SK-N-SH (cell line): Measurements from ENCODE around the gene MUC16. TPM values are rescaled to one million over a fixed set of nuclear protein-coding genes. Genes with fewer than 3 reads are reported as not detected.

Source experiments
- CTCF ChIA-PET: fragments of 300-600, 350-600 bp; formaldehyde crosslinking; extraction: SDS; loops from one replicate; lab custom pipeline; 2021; lab: Yijun Ruan, JAX
- POLR2A ChIA-PET: fragments of 350-600 bp; sonication (Branson Sonifier 250); formaldehyde crosslinking; extraction: SDS; loops from one replicate; lab custom pipeline; 2020; ENCODE audit warnings: antibody characterized with exemption, inconsistent platforms; lab: Yijun Ruan, JAX
- DNase-seq: peaks from one replicate; pipeline ENCODE4 v3.0.0; 2012
- H2AFZ ChIP-seq: fragments of 200-600 bp; sonication (generic); 2 replicates; pipeline ENCODE4 v1.8.1; 2016; ENCODE audit warnings: antibody characterized with exemption, mild to moderate bottlenecking, low read depth
- H3F3A ChIP-seq: fragments of 200-600 bp; sonication (generic); replicated peaks from 2 replicates; pipeline ENCODE3; 2016; ENCODE audit warnings: antibody characterized with exemption, mild to moderate bottlenecking; ENCODE audit not compliant: insufficient read depth
- H3K27ac ChIP-seq, 2 experiments: fragments of 200-500 bp in 1 of 2; fragments of 200-600 bp in 1 of 2; sonication (Bioruptor generic) in 1 of 2; sonication (generic), shearing (Covaris generic) in 1 of 2; 2 replicates each; pipeline versions ENCODE4 v1.5.1 to v1.6.1; 2014 to 2016; ENCODE audit warnings: low read depth in 2 of 2, inconsistent platforms in 1 of 2, low read length in 1 of 2, mild to moderate bottlenecking in 1 of 2, mixed read lengths in 1 of 2
- H3K27me3 ChIP-seq: fragments of 200-600 bp; sonication (generic), shearing (Covaris generic); 2 replicates; pipeline ENCODE4 v1.6.1; 2016; ENCODE audit warnings: mixed run types; ENCODE audit not compliant: insufficient read depth
- H3K36me3 ChIP-seq, 2 experiments: fragments of 200-500 bp in 1 of 2; fragments of 200-600 bp in 1 of 2; sonication (Bioruptor generic) in 1 of 2; sonication (generic) in 1 of 2; replicated peaks in 1 of 2; 2 replicates each; pipeline versions ENCODE3 to v1.5.1; 2014 to 2016; ENCODE audit warnings: low read length in 1 of 2, mild to moderate bottlenecking in 1 of 2; ENCODE audit not compliant: insufficient read depth in 2 of 2, control insufficient read depth in 1 of 2
- H3K4me1 ChIP-seq, 2 experiments: fragments of 200-500 bp in 1 of 2; fragments of 200-600 bp in 1 of 2; sonication (Bioruptor generic) in 1 of 2; sonication (generic), shearing (Covaris generic) in 1 of 2; 2 replicates each; pipeline versions ENCODE4 v1.5.1 to v1.6.1; 2014 to 2016; ENCODE audit warnings: low read depth in 1 of 2, low read length in 1 of 2, mixed run types in 1 of 2; ENCODE audit not compliant: insufficient read depth in 2 of 2, control insufficient read depth in 1 of 2
- H3K4me2 ChIP-seq: fragments of 200-600 bp; sonication (generic), shearing (Covaris generic); 2 replicates; pipeline ENCODE4 v1.6.1; 2017; ENCODE audit warnings: mixed run types
- H3K4me3 ChIP-seq, 2 experiments: fragments of 200-500 bp in 1 of 2; fragments of 200-600 bp in 1 of 2; sonication (Bioruptor generic) in 1 of 2; sonication (generic), shearing (Covaris generic) in 1 of 2; 2 replicates each; pipeline versions ENCODE4 v1.5.1 to v1.8.1; 2014 to 2016; ENCODE audit warnings: low read depth in 2 of 2, inconsistent platforms in 1 of 2, low read length in 1 of 2, mild to moderate bottlenecking in 1 of 2, mixed read lengths in 1 of 2, moderate library complexity in 1 of 2
- H3K79me2 ChIP-seq: fragments of 200-600 bp; sonication (generic); 2 replicates; pipeline ENCODE4 v1.8.1; 2017; ENCODE audit warnings: mild to moderate bottlenecking; ENCODE audit not compliant: insufficient read depth
- H3K9ac ChIP-seq: fragments of 200-600 bp; sonication (generic); 2 replicates; pipeline ENCODE4 v1.6.1; 2017; ENCODE audit warnings: mixed run types
- H3K9me2 ChIP-seq: fragments of 200-600 bp; sonication (generic); 2 replicates; pipeline ENCODE4 v1.6.1; 2017; ENCODE audit warnings: mixed run types
- H3K9me3 ChIP-seq: fragments of 200-600 bp; sonication (generic); 2 replicates; pipeline ENCODE4 v1.6.1; 2017; ENCODE audit warnings: mixed run types, mild to moderate bottlenecking, moderate library complexity
- H4K20me1 ChIP-seq: fragments of 200-600 bp; sonication (generic); 2 replicates; pipeline ENCODE4 v1.6.1; 2017; ENCODE audit warnings: mild to moderate bottlenecking, mixed run types; ENCODE audit not compliant: insufficient read depth
- GABPA ChIP-seq: IDR thresholded peaks from 2 replicates; pipeline ENCODE4 v1.4.0; 2012; ENCODE audit warnings: low read depth, mild to moderate bottlenecking
- MAX ChIP-seq: IDR thresholded peaks from 2 replicates; pipeline ENCODE4 v1.4.0; 2012; ENCODE audit warnings: low read depth
- RCOR1 ChIP-seq: fragments of 150-350 bp; IDR thresholded peaks from 2 replicates; pipeline ENCODE4 v1.6.1; 2017; ENCODE audit warnings: antibody characterized with exemption, low read length
- REST ChIP-seq: IDR thresholded peaks from 2 replicates; pipeline ENCODE4 v1.6.1; 2012; ENCODE audit warnings: mild to moderate bottlenecking, low read depth, low read length, moderate library complexity
- RFX5 ChIP-seq: IDR thresholded peaks from 2 replicates; pipeline ENCODE4 v1.6.1; 2012; ENCODE audit warnings: mild to moderate bottlenecking, improper control_type of control experiment, low read length
- SMC3 ChIP-seq: IDR thresholded peaks from 2 replicates; pipeline ENCODE4 v1.6.1; 2012; ENCODE audit warnings: low read depth, low read length, improper control_type of control experiment
- ZBTB33 ChIP-seq: IDR thresholded peaks from 2 replicates; pipeline ENCODE4 v1.4.0; 2012; ENCODE audit warnings: low read depth, borderline replicate concordance
- WGBS: methylation state at CpG from one replicate; pipeline ENCODE4 v1.1.6; 2017; ENCODE audit warnings: low lambda C conversion rate; 5-methylcytosine and 5-hydroxymethylcytosine counted together
- polyA plus RNA-seq, 3 experiments: library from polyadenylated mRNA; depleted of rRNA; stranded (reverse); fragments of >200 nt; gene quantifications; 2 replicates each; pipeline ENCODE4 v1.2.3, GENCODE V29; 2012

MUC16 gene
- polyA plus RNA-seq, 1 of the 3 experiments (the other 2 are of a cell fraction), result not detected

GRCh38 chr19:8986296-8986695 lies 23.9 kb downstream of the MUC16 start:
- H2AFZ ChIP-seq, result no peak overlapping the region
- H3K4me3 ChIP-seq, result no peak overlapping the region
- WGBS, result 0% methylated on average over 3 of the region's 3 CpGs
- H3F3A ChIP-seq, result no peaks in the 10 kb centered on the region
- H3K36me3 ChIP-seq, result no peaks in the 10 kb centered on the region
- H3K4me2 ChIP-seq, result no peak overlapping the region
- H4K20me1 ChIP-seq, result no peaks in the 10 kb centered on the region
- no peaks in the 10 kb centered on the region for H3K9me3 ChIP-seq
- H3K79me2 ChIP-seq, result no peaks in the 10 kb centered on the region
- CTCF ChIA-PET, result no interaction called here
- no peak for DNase-seq
- POLR2A ChIA-PET, result no interaction called here
- H3K27ac ChIP-seq, result no peak overlapping the region
- TF ChIP-seq ZBTB33 (no peak), GABPA (no peak), RCOR1 (no peak), RFX5 (no peak), SMC3 (no peak), MAX (no peak)
- no peak overlapping the region for H3K9ac ChIP-seq
- H3K27me3 ChIP-seq, result 0 out of 2 replicates have a peak, but pooled peaks cover under 1% of the 10 kb centered on the region
- H3K4me1 ChIP-seq, result no peaks in the 10 kb centered on the region
- no peaks in the 10 kb centered on the region for H3K9me2 ChIP-seq

GRCh38 chr19:8973501-8974091 lies 36.6 kb downstream of the MUC16 start:
- Histone ChIP-seq H2AFZ (no peak overlapping the region), H3K36me3 (no peaks in the 10 kb centered on the region), H3K9me2 (no peaks in the 10 kb centered on the region), H3K4me1 (no peaks in the 10 kb centered on the region), H3K27me3 (no peaks in the 10 kb centered on the region), H3K9me3 (no peaks in the 10 kb centered on the region), H3K4me3 (no peak overlapping the region), H4K20me1 (no peaks in the 10 kb centered on the region), H3K27ac (no peak overlapping the region), H3K4me2 (no peak overlapping the region), H3F3A (no peaks in the 10 kb centered on the region), H3K9ac (no peak overlapping the region), H3K79me2 (no peaks in the 10 kb centered on the region)
- CTCF ChIA-PET, result no interaction called here
- DNase-seq, result no peak
- POLR2A ChIA-PET, result no interaction called here
- WGBS, result 2% methylated on average over 5 of the region's 5 CpGs
- no peak for TF ChIP-seq ZBTB33
- no peak for TF ChIP-seq RFX5
- peak; percentile 92 for TF ChIP-seq REST
